ENCODE data around the gene CELF2. TPM values are rescaled to one million over a fixed set of nuclear protein-coding genes. Genes with fewer than 3 reads are reported as not detected.
A peak's percentile ranks its signal among the peaks of the same experiment; 100 is the strongest.

The CELF2 gene
- total RNA-seq (ENCODE audit: low replicate concordance): 31.6 and 33.8 TPM in 2 replicates

DNA sequence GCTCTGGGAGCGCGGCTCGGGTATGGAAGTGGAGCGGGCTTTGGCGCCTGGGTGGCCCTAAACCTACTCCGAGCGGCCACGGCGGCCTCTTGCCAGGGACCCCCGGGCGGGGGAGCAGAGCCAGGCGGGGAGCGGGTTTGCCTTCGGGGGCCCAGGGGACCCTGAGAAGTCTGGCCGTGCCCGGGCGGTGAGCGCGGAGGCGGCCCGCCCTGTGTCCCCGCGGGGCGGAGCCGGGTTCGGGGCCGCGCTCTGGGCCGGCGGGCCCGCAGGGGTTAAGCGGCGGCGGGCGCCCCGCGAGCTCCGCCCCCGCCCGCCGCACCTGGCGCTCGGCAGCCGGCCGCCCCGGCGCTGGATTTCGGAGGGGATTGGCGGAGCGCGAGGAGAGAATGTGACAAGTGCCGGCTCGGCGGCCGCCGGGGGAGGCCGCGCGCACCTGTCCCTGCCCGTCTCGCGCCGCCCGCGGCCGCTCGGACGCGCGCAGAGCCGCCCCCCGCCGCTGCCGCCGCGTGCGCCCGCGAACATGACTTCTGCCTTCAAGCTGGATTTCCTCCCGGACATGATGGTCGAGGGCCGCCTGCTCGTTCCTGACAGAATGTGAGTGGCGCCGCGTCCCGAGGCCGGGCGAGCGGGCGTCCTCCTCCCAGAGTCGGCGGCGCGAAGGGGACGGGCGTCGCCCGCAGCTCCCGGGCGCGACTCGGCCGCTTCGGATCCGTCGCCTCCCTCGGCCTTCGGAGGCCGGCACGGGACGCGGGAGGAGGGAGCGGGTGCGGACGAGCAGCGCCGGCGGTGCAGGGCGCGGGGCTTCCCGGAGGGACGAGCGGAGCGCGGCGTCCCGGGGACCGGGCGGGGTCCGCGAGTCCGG, at the start of gene CELF2:
TSS of gene CELF2 (plus strand) at position 303 of the 862 bp plus-strand sequence. CDS start at position 521, 218 bp downstream.
- peaks cover 18% of the 10 kb centered on the region for H4K20me1 ChIP-seq (ENCODE audit: low read depth)
- Mint-ChIP-seq H3K4me1 (peaks cover 60% of the 10 kb centered on the region), H3K9me3 (no peaks in the 10 kb centered on the region), H3K36me3 (no peaks in the 10 kb centered on the region), H3K27me3 (ENCODE audit: insufficient read depth, low read depth) (peaks cover 6% of the 10 kb centered on the region), H3K4me3 (peak within 1 kb of the TSS; percentile 85), H3K27ac (peak within 1 kb of the TSS; percentile 13)
- H2AFZ ChIP-seq (replicated peaks): peak within 1 kb of the TSS; percentile 94
- H3K4me3 ChIP-seq: peak within 1 kb of the TSS; percentile 81
- no peak within 1 kb of the TSS for H3K9ac ChIP-seq
- H3K27ac ChIP-seq: no peak within 1 kb of the TSS
- H3K36me3 ChIP-seq: no peaks in the 10 kb centered on the region
- peak within 1 kb of the TSS; percentile 90 for H3K4me2 ChIP-seq
- peaks cover 77% of the 10 kb centered on the region for H3K4me1 ChIP-seq
- TF ChIP-seq EZH2 (IDR thresholded peaks at IDR 0.05): no peak
- no peak for TF ChIP-seq EZH2phosphoT487 (IDR thresholded peaks at IDR 0.05)
- TF ChIP-seq, protein P1, sequence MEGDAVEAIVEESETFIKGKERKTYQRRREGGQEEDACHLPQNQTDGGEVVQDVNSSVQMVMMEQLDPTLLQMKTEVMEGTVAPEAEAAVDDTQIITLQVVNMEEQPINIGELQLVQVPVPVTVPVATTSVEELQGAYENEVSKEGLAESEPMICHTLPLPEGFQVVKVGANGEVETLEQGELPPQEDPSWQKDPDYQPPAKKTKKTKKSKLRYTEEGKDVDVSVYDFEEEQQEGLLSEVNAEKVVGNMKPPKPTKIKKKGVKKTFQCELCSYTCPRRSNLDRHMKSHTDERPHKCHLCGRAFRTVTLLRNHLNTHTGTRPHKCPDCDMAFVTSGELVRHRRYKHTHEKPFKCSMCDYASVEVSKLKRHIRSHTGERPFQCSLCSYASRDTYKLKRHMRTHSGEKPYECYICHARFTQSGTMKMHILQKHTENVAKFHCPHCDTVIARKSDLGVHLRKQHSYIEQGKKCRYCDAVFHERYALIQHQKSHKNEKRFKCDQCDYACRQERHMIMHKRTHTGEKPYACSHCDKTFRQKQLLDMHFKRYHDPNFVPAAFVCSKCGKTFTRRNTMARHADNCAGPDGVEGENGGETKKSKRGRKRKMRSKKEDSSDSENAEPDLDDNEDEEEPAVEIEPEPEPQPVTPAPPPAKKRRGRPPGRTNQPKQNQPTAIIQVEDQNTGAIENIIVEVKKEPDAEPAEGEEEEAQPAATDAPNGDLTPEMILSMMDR (IDR thresholded peaks at IDR 0.05): no peak
- peaks cover 35% of the 10 kb centered on the region for H3F3A ChIP-seq (ENCODE audit: low read depth)
- peaks cover 23% of the 10 kb centered on the region for H3K79me2 ChIP-seq (ENCODE audit: low read depth)
- no peaks in the 10 kb centered on the region for H3K9me3 ChIP-seq (ENCODE audit: low read depth)
- peak; percentile 94 for DNase-seq (ENCODE audit: low spot score)
- H3K27me3 ChIP-seq: peaks cover 27% of the 10 kb centered on the region

DNA sequence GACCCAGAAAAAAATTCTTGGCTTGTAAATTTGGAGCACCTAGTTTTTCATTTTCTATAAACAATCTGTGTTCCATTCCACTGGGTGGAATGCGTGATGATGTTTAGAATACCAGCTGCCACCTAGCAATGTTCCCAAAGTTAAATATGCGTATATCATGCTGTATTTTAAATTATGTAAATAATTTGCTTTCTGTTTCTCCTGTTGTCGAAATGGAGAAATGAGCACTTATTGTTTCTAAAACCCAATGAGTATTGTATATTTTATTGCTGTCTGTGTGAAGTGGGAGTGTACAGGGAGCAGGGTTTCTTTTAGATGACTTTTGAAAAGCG, 49.4 kb upstream of the CELF2 start:
- Histone ChIP-seq H3K27me3 (no peaks in the 10 kb centered on the region), H3K9ac (no peak overlapping the region), H3K36me3 (no peaks in the 10 kb centered on the region), H3K79me2 (ENCODE audit: low read depth) (no peaks in the 10 kb centered on the region), H3K4me1 (no peaks in the 10 kb centered on the region), H3K27ac (no peak overlapping the region), H3K4me3 (no peak overlapping the region), H3F3A (ENCODE audit: low read depth) (no peaks in the 10 kb centered on the region), H4K20me1 (ENCODE audit: low read depth) (no peaks in the 10 kb centered on the region), H2AFZ (replicated peaks) (no peak overlapping the region), H3K4me2 (no peak overlapping the region), H3K9me3 (ENCODE audit: low read depth) (no peaks in the 10 kb centered on the region)
- no peaks in the 10 kb centered on the region for H3K9me3 Mint-ChIP-seq
- DNase-seq (ENCODE audit: low spot score): no peak
- no peak overlapping the region for H3K27ac Mint-ChIP-seq
- H3K27me3 Mint-ChIP-seq (ENCODE audit: insufficient read depth, low read depth): no peaks in the 10 kb centered on the region
- no peak overlapping the region for H3K4me3 Mint-ChIP-seq
- TF ChIP-seq EZH2 (IDR thresholded peaks at IDR 0.05): no peak
- TF ChIP-seq EZH2phosphoT487 (IDR thresholded peaks at IDR 0.05): no peak
- TF ChIP-seq, protein P1 (IDR thresholded peaks at IDR 0.05): no peak
- H3K4me1 Mint-ChIP-seq: no peaks in the 10 kb centered on the region
- no peaks in the 10 kb centered on the region for H3K36me3 Mint-ChIP-seq

DNA sequence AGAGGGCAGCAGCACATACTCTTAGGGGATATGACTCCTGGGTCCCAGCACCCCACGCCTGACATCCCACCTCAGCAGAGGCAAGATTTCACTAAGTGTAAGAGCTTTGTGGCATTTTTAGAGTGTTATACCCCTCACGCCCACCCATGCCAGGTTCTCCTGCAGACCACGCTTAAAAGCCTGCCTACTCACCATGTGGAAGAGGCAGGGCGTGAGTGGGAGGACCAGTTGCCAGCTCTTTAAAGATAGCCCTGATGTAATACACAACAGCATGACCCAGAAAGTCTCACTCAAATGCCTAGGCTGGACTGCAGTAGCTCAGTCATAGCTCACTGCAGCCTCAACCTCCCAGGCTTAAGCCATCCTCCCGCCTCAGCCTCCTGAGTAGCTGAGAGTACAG, 44.4 kb upstream of the CELF2 start:
- no peaks in the 10 kb centered on the region for H3K9me3 ChIP-seq (ENCODE audit: low read depth)
- no peak overlapping the region for H3K27ac ChIP-seq
- H3K4me1 ChIP-seq: no peaks in the 10 kb centered on the region
- H3K27me3 ChIP-seq: no peaks in the 10 kb centered on the region
- Mint-ChIP-seq H3K27ac (no peak overlapping the region), H3K27me3 (ENCODE audit: insufficient read depth, low read depth) (no peaks in the 10 kb centered on the region), H3K36me3 (no peaks in the 10 kb centered on the region), H3K4me1 (no peaks in the 10 kb centered on the region), H3K4me3 (no peak overlapping the region), H3K9me3 (peaks cover 3% of the 10 kb centered on the region)
- H3K79me2 ChIP-seq (ENCODE audit: low read depth): no peaks in the 10 kb centered on the region
- H2AFZ ChIP-seq (replicated peaks): no peak overlapping the region
- TF ChIP-seq EZH2 (IDR thresholded peaks at IDR 0.05): no peak
- TF ChIP-seq, protein P1 (IDR thresholded peaks at IDR 0.05): no peak
- TF ChIP-seq EZH2phosphoT487 (IDR thresholded peaks at IDR 0.05): no peak
- H3K4me2 ChIP-seq: no peak overlapping the region
- no peak overlapping the region for H3K4me3 ChIP-seq
- no peaks in the 10 kb centered on the region for H4K20me1 ChIP-seq (ENCODE audit: low read depth)
- no peaks in the 10 kb centered on the region for H3F3A ChIP-seq (ENCODE audit: low read depth)
- H3K9ac ChIP-seq: no peak overlapping the region
- H3K36me3 ChIP-seq: no peaks in the 10 kb centered on the region
- no peak for DNase-seq (ENCODE audit: low spot score)
